Activated CD8-positive, alpha-beta memory T cell treated with anti-CD3 and anti-CD28 coated beads, Interleukin-2, amount 50 U/mL, for 1 hour (primary cell): Measurements from ENCODE around the gene TRIM29.
"Not testable (repeated sequence)": the region's sequence is repeated elsewhere in the genome, so short reads cannot be mapped to it uniquely, and the experiment has no call there.

ENCODE experiments used
- DNase-seq: peaks from one replicate; pipeline ENCODE4 v3.0.0-alpha.2; 2020; ENCODE audit errors: extremely low read depth

TRIM29 gene

DNA sequence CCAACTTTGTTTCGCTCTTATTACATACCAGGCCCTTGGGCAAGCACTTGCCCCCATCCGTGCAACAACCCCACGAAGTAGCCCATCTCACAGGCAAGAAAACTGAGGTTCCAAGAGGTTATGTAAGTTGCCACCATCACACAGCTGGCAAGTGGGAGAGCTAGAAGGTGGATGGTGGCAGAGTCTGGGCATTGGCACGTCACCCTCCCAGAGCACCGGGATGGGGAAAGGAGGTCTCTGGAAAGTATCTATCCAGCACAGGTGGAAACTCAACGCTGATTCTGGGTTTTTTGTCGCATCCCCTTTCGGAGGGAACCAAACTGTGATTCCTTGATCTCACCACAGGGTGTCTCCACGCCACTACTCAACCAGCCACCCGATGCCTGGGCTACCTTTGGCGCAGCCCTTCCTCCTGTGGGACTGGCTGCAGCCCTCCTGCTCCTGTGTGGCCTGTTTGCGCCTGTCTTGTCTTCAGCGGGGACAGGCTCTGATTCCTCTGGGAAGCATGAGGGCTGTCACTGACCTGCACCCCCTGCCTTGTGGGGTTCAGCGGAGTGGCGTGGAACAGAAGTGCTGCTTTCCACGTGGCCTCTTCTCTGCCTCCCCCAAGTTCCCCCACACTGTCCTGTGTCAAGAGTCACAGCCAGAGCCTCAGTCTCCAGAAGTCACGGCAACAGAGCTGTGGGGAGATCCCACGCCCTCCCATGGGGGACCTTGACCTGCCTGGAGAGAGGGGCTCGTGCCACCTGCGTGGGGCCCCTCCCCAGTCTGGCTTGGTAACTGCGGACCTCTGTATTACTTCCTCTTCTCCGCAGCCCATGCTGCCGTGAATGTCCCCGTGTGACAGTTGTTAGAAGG lies 34.4 kb upstream of the TRIM29 start:
- DNase-seq, result no peak

GRCh38 chr11:120170741-120171261 lies 32.9 kb upstream of the TRIM29 start:
- no peak for DNase-seq

DNA sequence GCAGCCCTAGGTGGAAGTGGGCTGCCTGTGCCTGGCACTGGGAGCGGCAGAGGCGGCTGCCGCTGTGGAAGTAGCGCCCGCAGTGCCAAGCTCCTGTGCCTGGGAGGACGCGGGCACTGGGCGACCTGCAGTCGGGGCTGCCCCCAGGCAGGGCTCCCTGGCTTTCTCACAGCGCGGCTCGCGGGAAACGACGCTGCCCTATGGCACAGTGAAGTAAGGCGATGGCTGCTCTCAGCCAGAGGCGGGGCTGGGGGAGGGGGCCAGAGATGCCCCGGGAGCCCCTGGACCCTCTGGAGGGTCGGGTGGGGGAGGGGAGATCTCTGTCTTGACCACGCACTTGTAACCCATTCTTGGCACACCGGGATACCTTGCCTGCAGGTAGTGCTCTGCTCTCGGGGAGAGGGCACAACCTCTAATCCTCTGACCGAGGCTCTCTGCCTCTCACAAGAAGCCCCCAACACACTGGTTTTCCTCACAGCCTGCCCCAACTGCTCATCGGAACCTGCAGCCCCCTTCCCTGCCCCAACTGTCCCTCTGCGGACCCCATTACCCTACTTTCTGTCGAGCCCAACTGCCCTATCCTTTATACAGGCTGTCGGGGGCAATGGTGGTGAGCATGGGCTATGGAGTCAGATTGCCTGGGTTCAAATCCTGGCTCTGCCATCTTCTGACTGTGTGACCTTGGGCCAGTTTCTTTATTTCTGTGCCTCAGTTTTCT lies 32.2 kb upstream of the TRIM29 start:
- DNase-seq, result no peak

DNA sequence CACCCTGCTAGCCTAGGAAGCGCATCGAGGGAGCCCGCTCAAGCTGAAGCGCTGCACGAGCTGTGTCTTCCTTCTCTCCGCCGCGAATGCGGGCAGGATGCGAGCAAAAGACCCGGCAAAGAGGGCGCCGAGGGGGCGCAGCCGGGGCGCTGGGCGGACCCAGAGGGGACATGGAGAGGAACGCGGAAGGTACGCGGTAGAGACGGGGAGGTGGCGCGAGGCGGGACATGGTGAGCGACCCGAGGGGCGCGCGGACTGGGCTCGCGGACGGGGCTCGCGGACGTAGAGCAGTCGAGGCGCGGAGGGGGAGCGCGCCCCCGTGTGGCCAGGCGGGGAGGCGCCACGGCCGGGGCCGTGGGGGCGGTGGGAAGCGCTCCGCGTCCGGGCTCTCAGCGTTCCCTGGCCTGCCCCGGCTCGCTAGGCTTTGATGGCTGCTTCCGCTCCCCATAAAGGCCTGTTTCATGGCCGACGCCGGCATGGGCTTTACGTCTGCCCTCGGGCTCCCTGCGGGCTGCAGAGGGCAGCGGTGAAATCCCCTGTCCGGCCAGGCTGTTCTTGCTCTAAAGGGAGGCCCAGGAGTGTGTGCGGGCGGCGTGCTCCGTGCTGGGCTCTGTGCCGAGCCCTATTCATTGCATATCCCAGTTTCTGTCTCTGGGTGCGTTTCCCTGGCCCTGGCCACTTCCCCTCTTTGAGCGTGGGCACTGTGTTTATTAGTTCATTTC lies 31.2 kb upstream of the TRIM29 start:
- DNase-seq, result no peak

- DNase-seq, result no peak
These were observed 30.4 kb upstream of the TRIM29 start for GRCh38 chr11:120168108-120168959.

DNA sequence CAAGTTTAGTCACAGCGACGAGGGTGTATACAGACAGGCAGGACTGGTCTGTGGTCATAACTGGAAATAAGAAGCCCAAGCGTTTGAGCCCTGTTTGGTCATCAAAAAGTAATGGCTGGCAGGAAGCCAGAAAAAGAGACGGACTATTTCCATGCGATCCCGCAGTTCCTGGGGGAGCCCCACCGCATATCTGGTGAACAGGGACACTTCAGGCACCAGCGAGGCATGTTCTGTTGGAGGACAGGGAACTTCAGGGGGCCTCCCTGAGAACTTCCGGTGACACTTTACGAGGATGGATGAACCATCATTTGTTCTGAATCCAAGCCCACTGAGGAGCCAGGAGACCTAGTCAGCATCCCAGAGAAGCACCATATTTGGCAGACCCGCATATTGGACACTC lies 29.7 kb upstream of the TRIM29 start:
- DNase-seq, result no peak

- no peak for DNase-seq
These were observed 22.5 kb upstream of the TRIM29 start for GRCh38 chr11:120160436-120160835.

- DNase-seq, result no peak
These were observed 15.3 kb upstream of the TRIM29 start for GRCh38 chr11:120153221-120153620.

DNA sequence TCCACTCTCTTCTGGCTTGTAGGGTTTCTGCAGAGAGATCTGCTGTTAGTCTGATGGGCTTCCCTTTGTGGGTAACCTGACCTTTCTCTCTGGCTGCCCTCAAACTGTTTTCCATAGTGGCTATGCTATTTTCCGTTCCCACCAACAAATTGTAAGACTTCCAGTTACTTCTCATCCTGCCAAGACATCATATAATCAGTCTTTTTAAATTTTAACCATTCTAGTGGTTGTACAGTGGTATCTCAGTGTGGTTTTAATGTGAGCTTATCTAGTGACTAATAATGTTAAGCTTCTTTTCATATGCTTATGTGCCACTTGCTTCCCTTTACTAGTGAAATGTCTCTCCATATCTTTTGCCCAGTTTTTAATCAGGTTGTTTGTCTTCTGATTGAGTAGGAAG lies 13.6 kb upstream of the TRIM29 start:
- DNase-seq, result no peak

DNA sequence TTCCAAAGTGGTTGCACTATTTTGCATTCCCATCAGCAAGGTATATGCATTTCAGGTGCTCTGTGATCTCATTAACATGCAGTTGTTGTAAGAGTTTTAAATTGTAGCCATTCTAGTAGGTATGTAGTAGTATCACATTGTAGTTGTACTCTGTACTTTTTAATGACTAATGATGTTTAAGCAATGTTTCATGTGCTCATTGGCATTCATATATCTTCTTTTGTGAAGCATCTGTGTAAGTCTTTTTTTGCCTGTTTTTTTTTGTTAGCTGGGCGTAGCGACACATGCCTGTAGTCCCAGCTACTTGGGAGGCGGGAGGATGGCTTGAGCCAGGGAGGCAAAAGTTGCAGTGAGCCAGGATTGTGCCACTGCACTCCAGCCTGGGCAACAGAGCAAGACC lies 11.3 kb upstream of the TRIM29 start:
- no peak for DNase-seq

- DNase-seq, result no peak
These were observed 10.0 kb upstream of the TRIM29 start for GRCh38 chr11:120147950-120148270.

DNA sequence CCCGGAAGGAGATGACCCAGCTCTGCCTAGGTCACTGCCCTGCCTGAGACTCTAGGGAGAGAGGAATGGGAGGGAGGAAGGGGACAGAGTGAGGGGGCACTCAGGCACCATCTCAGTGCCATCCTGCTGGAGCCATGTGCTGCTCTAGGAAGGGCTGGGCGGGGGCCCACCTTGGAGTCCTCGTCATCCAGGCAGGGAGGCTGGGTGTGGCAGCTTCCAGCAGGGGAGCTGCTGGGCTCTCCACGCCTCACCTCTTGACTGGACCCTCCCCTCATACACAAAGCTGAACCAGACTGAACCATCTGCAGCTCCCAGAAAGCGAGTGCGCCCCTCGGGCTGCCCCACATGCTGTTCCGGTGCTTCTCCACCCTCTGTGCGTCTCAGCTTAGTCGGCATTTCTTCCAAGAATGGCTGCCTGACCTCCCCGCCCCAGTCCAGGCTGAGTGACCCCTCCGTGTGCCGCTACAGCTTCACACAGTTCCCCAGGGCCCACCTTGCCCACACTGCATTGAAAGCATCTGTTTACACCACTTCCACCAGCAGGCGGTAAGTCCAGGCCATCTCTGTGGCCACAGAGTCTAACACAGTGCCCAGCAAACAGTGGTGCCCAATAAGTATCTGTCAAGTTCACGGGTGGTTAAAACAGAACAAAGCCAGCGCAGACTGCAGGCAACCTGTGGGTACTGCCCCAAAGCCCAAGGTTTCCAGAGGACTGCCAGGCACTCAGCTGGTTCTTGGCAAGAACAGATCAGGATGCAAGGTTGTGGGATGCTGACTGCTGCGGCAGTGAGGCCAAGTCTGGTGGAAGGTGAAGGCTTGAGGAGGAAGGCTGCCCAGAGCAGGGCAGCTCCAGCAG lies 9.4 kb upstream of the TRIM29 start:
- no peak for DNase-seq

DNA sequence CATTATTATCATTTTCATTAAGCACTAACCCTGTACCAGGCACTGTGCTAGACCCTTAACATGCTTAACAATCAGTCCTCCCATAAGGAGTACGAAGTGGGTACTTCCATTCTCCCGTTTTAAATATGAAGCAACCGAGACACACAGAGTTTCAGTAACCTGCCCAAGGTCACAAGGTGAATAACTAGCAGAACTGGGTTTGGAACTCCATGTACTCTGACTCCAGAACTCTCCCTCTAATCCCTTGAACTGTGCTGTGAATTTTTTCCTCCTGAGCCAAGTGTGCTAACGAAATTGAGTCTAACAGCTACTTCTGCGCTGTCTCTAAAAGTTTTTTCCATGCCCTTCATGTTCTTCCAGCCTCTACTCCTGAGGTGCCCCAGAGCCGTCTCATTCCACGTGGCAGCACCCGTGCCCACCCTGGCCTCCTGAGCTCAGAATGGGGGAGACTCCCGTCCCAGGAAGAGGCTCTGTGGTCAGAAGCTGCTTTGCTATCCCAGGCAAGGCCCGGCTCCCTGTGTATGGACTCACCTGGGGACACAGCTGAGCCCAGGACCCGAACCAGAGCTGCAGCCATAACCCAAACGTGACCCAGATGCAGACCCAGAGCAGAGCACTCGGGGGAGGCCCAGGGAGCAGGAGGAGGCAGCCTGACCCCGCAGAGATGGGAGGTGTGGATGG lies 8.6 kb upstream of the TRIM29 start:
- DNase-seq, result no peak

DNA sequence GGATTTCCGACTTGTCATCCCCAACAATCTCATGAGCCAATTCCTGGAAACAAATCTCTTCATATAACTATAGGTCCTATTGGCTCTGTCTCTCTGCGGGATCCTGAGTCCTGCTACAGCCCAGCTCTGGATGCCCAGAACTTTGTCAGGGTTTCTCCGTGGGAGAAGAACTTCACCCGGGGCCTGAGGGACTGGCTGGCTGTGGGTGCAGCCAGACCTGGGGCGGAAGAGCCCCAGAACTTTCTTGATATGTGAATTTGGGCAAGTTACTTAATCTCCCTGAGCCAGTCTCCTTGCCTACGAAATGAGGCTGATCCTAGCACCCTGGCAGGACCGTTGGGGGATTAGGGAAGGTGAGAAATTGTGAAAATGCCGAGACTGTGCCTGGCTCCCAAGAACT lies 6.6 kb upstream of the TRIM29 start:
- DNase-seq, result no peak

DNA sequence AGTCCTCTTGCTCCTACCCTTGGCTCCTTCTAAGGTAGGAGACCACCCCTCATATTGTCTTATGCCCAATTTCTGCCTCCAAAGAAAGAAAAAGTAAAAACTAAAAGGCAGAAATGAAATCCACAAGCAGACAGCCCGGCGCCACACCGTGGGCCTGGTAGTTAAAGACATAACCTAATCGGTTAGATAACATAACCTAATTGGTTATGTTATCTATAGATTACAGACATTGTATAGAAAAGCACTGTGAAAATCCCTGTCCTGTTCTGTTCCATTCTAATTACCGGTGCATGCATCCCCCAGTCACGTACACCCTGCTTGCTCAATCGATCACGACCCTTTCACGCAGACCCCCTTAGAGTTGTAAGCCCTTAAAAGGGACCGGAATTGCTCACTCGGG lies 5.6 kb upstream of the TRIM29 start:
- DNase-seq, result not testable (repeated sequence)

GRCh38 chr11:120142441-120143100 lies 4.7 kb upstream of the TRIM29 start:
- DNase-seq, result no peak

DNA sequence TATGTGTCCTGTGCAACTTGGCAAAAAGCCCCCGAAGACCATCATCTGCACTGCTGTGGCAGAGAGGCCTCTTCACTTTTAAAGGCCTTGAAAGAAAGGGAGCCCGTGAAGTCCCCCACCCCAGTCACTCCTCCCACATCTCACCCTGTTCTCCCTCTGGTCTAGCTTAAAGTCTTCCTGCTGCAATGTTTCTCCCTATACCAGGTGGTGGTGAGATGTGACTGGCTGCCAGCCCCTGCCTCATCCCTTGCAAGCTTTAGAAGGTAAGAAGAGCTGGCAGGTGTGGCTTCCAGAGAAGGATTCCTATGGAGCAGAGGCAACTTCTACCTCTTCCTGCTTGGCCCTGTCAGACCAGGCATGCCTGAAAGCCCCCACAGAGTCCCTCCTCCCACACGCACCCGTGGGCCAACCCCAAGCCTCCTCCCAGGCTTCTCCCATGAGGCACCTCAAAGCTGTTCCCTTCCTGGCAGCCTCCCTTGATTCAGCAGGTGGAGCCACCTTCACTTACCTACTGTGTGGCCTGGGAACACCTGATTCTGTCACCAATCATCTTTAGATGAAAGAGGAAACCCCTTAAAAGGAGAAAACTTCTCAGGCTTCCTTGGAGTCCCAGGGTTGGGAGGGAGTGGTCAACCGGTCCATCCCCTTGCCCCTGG lies 4.0 kb upstream of the TRIM29 start:
- no peak for DNase-seq

- no peak for DNase-seq
These were observed 3.3 kb upstream of the TRIM29 start for GRCh38 chr11:120141113-120141767.
